PFSK-1 (cell line): ENCODE results near the gene AUH.

ENCODE experiments used
- POLR2AphosphoS5 ChIP-seq: IDR thresholded peaks from 2 replicates; pipeline ENCODE4 v1.6.1; 2012; ENCODE audit warnings: low read depth, mild to moderate bottlenecking, control low read depth, low read length, moderate library complexity
- TAF1 ChIP-seq: IDR thresholded peaks from 2 replicates; pipeline ENCODE4 v1.6.1; 2012; ENCODE audit warnings: low read length, control low read depth, borderline replicate concordance; ENCODE audit not compliant: insufficient read depth
- TF ChIP-seq, protein P1 (sequence below), 2 experiments: IDR thresholded peaks; 2 replicates each; pipeline versions ENCODE4 v1.6.1 to v1.8.0; 2011 to 2012; ENCODE audit warnings: low read depth in 2 of 2, low read length in 2 of 2, control low read depth in 1 of 2, inconsistent platforms in 1 of 2, mild to moderate bottlenecking in 1 of 2, moderate library complexity in 1 of 2; ENCODE audit not compliant: insufficient read depth in 1 of 2

DNA sequence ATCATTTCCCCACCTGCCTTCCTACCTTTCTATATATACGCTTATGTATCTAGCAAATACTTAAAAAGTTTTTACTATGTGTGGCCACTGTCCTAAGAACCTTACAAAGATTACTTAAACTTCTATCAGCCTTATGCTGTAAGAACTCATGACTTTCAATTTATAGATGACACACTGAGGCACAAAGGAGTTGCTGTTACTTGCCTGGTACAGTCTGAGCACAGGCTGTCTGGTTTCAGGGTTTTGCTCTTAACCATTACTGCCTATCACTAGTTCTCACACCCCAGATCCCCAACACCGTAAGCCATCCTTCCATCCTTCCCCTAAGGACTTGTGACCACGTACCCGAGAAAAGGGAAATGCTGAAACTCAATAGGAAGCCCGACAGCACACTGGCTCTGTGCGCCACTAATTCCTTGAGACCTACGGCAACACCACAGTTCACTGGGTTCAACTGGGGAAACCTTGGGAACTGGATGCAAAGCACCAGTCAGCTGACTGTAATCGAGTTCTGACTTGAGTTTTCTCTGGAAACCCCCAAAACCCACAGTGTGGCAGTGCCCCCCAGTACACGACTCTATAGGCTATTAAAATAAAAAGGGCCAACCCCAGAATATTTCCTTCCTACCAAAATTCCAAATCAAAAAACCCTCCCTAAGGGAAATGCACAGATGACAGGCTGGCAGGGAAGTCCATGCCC, 56.0 kb downstream of the AUH start:
- TF ChIP-seq, protein P1, sequence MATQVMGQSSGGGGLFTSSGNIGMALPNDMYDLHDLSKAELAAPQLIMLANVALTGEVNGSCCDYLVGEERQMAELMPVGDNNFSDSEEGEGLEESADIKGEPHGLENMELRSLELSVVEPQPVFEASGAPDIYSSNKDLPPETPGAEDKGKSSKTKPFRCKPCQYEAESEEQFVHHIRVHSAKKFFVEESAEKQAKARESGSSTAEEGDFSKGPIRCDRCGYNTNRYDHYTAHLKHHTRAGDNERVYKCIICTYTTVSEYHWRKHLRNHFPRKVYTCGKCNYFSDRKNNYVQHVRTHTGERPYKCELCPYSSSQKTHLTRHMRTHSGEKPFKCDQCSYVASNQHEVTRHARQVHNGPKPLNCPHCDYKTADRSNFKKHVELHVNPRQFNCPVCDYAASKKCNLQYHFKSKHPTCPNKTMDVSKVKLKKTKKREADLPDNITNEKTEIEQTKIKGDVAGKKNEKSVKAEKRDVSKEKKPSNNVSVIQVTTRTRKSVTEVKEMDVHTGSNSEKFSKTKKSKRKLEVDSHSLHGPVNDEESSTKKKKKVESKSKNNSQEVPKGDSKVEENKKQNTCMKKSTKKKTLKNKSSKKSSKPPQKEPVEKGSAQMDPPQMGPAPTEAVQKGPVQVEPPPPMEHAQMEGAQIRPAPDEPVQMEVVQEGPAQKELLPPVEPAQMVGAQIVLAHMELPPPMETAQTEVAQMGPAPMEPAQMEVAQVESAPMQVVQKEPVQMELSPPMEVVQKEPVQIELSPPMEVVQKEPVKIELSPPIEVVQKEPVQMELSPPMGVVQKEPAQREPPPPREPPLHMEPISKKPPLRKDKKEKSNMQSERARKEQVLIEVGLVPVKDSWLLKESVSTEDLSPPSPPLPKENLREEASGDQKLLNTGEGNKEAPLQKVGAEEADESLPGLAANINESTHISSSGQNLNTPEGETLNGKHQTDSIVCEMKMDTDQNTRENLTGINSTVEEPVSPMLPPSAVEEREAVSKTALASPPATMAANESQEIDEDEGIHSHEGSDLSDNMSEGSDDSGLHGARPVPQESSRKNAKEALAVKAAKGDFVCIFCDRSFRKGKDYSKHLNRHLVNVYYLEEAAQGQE (IDR thresholded peaks at IDR 0.05; ENCODE audit: insufficient read depth in 1 of 2, low read depth in 2 of 2, low read length in 2 of 2) = no peak
- TF ChIP-seq TAF1 (no peak), POLR2AphosphoS5 (no peak)
